ENCODE results near the gene ANKRD36.
A peak's percentile ranks its signal among the peaks of the same experiment; 100 is the strongest.
"Not testable (repeated sequence)": the region's sequence is repeated elsewhere in the genome, so short reads cannot be mapped to it uniquely, and the experiment has no call there.

GRCh38 chr2:97112320-97113049 is 468 bp upstream of the ANKRD36 start:
- peak; percentile 62 to 99 (median 99) for TF ChIP-seq CTCF (IDR thresholded peaks at IDR 0.05)
- TF ChIP-seq POLR2A (IDR thresholded peaks at IDR 0.05): not testable (repeated sequence)
- TF ChIP-seq POLR2AphosphoS5 (IDR thresholded peaks at IDR 0.05; ENCODE audit: insufficient read depth in 1 of 2, low read depth in 1 of 2): peak; percentile 8 to 47
